Fibroblast of skin of right quadriceps (primary cell): Measurements from ENCODE around the gene HBM.
"Not testable (repeated sequence)": the region's sequence is repeated elsewhere in the genome, so short reads cannot be mapped to it uniquely, and the experiment has no call there.

Experiments
- DNase-seq: peaks from one replicate; pipeline ENCODE4 v3.0.0-alpha.2; 2013

The HBM gene

GRCh38 chr16:170788-171187, 5.0 kb downstream of the HBM start:
- no peak for DNase-seq

GRCh38 chr16:172374-172941, 6.7 kb downstream of the HBM start, which contains the start of gene HBA2:
HBA2 (plus strand) TSS chr16:172876; CDS start chr16:172913, 37 bp downstream.
- DNase-seq = not testable (repeated sequence)

GRCh38 chr16:173211-173854, 7.6 kb downstream of the HBM start:
- DNase-seq = not testable (repeated sequence)

- peak; percentile 20 for DNase-seq
Measured at GRCh38 chr16:173928-174769, 8.4 kb downstream of the HBM start.

GRCh38 chr16:175011-175949, 9.5 kb downstream of the HBM start:
- DNase-seq = no peak

GRCh38 chr16:176006-176405, 10.2 kb downstream of the HBM start:
- DNase-seq = not testable (repeated sequence)

GRCh38 chr16:176477-177382, 11.0 kb downstream of the HBM start, which contains the start of gene HBA1:
HBA1 (plus strand) TSS chr16:176680; CDS start chr16:176717, 37 bp downstream.
- not testable (repeated sequence) for DNase-seq

GRCh38 chr16:177394-177822, 11.6 kb downstream of the HBM start:
- no peak for DNase-seq

GRCh38 chr16:177981-178667, 12.3 kb downstream of the HBM start:
- DNase-seq = no peak

GRCh38 chr16:178668-179015, 12.9 kb downstream of the HBM start:
- no peak for DNase-seq

GRCh38 chr16:179211-180092, 13.7 kb downstream of the HBM start:
- no peak for DNase-seq

GRCh38 chr16:180101-180675, 14.4 kb downstream of the HBM start, which contains the start of gene HBQ1:
HBQ1 (plus strand) TSS chr16:180459; CDS start chr16:180487, 28 bp downstream.
- DNase-seq = peak; percentile 18

- DNase-seq = peak; percentile 63
Measured at GRCh38 chr16:180681-181564, 15.1 kb downstream of the HBM start.

GRCh38 chr16:181565-182021, 15.8 kb downstream of the HBM start:
- peak; percentile 4 for DNase-seq

GRCh38 chr16:183005-183404, 17.2 kb downstream of the HBM start:
- no peak for DNase-seq

- DNase-seq = no peak
Measured at GRCh38 chr16:185213-185612, 19.4 kb downstream of the HBM start.

GRCh38 chr16:185691-186090, 19.9 kb downstream of the HBM start:
- no peak for DNase-seq

- DNase-seq = no peak
Measured at GRCh38 chr16:187330-187729, 21.6 kb downstream of the HBM start.
